Activated CD4-positive, alpha-beta T cell treated with anti-CD3 and anti-CD28 coated beads, Interleukin-2, Interleukin-4, amounts not matched to agents 100 ng/mL and 50 ng/mL, durations not matched to agents 16 hours and 8 hours (primary cell): ENCODE results near the gene AGPAT4.
"Not testable (repeated sequence)": the region's sequence is repeated elsewhere in the genome, so short reads cannot be mapped to it uniquely, and the experiment has no call there.

Experiments used
- DNase-seq: peaks from one replicate; pipeline ENCODE4 v3.0.0-alpha.2; 2020; ENCODE audit warnings: low spot score

The AGPAT4 gene

GRCh38 chr6:161138543-161139303 is 135.1 kb downstream of the AGPAT4 start:
- no peak for DNase-seq

- no peak for DNase-seq
Measured at GRCh38 chr6:161137839-161138542, 135.9 kb downstream of the AGPAT4 start.

GRCh38 chr6:161137320-161137719 is 136.5 kb downstream of the AGPAT4 start:
- DNase-seq, result no peak

- DNase-seq, result no peak
Measured at GRCh38 chr6:161136655-161137054, 137.2 kb downstream of the AGPAT4 start.

- no peak for DNase-seq
Measured at GRCh38 chr6:161135695-161136591, 137.9 kb downstream of the AGPAT4 start.

- DNase-seq, result no peak
Measured at GRCh38 chr6:161134550-161135298, 139.1 kb downstream of the AGPAT4 start.

GRCh38 chr6:161133963-161134362 is 139.9 kb downstream of the AGPAT4 start:
- no peak for DNase-seq

- DNase-seq, result no peak
Measured at GRCh38 chr6:161132384-161132783, 141.5 kb downstream of the AGPAT4 start.

- no peak for DNase-seq
Measured at GRCh38 chr6:161130967-161131766, 142.7 kb downstream of the AGPAT4 start.

- no peak for DNase-seq
Measured at GRCh38 chr6:161130541-161130940, 143.3 kb downstream of the AGPAT4 start.

- DNase-seq, result peak; percentile 22
Measured at GRCh38 chr6:161128680-161129196, 145.1 kb downstream of the AGPAT4 start.

- no peak for DNase-seq
Measured at GRCh38 chr6:161128230-161128629, 145.6 kb downstream of the AGPAT4 start.

- DNase-seq, result no peak
Measured at GRCh38 chr6:161127071-161127740, 146.7 kb downstream of the AGPAT4 start.

GRCh38 chr6:161125591-161125990 is 148.3 kb downstream of the AGPAT4 start:
- DNase-seq, result no peak

GRCh38 chr6:161123319-161123718 is 150.5 kb downstream of the AGPAT4 start:
- not testable (repeated sequence) for DNase-seq

GRCh38 chr6:161117942-161118341 is 155.9 kb downstream of the AGPAT4 start:
- no peak for DNase-seq

GRCh38 chr6:161117308-161117707 is 156.6 kb downstream of the AGPAT4 start:
- DNase-seq, result no peak

GRCh38 chr6:161116554-161116953 is 157.3 kb downstream of the AGPAT4 start:
- no peak for DNase-seq

GRCh38 chr6:161115468-161115867 is 158.4 kb downstream of the AGPAT4 start:
- DNase-seq, result no peak

- peak; percentile 48 for DNase-seq
Measured at GRCh38 chr6:161111261-161111660, 162.6 kb downstream of the AGPAT4 start.
